Breast epithelium (tissue), 3 donors: ENCODE measurements around the gene ZSWIM4.

Experiments used
- POLR2A ChIP-seq: fragments of 450-650 bp; IDR thresholded peaks from one replicate; pipeline ENCODE4 v1.6.1; 2016; ENCODE audit warnings: antibody characterized with exemption, mild to moderate bottlenecking, moderate library complexity
- POLR2AphosphoS5 ChIP-seq, 3 donors: sonication (generic); formaldehyde crosslinking; IDR thresholded peaks; one replicate each; pipeline ENCODE4 v1.6.1; 2017; ENCODE audit warnings: antibody characterized with exemption in 3 of 3
- TF ChIP-seq, protein P1 (sequence below), 3 donors: fragments of 450-650 bp; IDR thresholded peaks; one replicate each; pipeline ENCODE4 v1.5.1; 2016 to 2017; ENCODE audit warnings: antibody characterized with exemption in 3 of 3, mild to moderate bottlenecking in 3 of 3, moderate library complexity in 3 of 3

DNA sequence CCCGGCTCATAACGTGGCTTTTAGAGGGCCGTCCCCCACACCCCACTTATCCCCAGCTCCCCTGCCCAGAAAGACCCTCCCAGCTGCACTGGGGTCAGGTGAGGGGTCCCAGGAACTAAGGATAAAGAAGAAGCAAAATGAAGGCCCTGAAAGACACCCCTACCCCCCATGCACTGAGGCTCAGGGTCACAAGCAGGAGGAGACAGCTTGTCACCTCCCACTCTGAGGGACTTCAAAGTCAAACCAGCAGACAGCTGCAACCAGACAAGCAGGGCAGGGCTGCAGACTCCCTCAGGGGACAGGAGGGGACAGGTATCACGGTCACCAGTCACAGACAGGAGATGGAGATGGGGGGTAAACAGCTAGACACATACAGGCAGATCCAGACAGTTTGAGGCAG is 75.6 kb downstream of the ZSWIM4 start:
- TF ChIP-seq, protein P1, sequence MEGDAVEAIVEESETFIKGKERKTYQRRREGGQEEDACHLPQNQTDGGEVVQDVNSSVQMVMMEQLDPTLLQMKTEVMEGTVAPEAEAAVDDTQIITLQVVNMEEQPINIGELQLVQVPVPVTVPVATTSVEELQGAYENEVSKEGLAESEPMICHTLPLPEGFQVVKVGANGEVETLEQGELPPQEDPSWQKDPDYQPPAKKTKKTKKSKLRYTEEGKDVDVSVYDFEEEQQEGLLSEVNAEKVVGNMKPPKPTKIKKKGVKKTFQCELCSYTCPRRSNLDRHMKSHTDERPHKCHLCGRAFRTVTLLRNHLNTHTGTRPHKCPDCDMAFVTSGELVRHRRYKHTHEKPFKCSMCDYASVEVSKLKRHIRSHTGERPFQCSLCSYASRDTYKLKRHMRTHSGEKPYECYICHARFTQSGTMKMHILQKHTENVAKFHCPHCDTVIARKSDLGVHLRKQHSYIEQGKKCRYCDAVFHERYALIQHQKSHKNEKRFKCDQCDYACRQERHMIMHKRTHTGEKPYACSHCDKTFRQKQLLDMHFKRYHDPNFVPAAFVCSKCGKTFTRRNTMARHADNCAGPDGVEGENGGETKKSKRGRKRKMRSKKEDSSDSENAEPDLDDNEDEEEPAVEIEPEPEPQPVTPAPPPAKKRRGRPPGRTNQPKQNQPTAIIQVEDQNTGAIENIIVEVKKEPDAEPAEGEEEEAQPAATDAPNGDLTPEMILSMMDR (IDR thresholded peaks at IDR 0.05), result no peak
- TF ChIP-seq POLR2AphosphoS5 (IDR thresholded peaks at IDR 0.05) (no peak), POLR2A (no peak)
